ENCODE measurements around the gene CSF2RB. TPM values are rescaled to one million over a fixed set of nuclear protein-coding genes. Genes with fewer than 3 reads are reported as not detected.

The CSF2RB gene
- total RNA-seq, 4 donors from 2014 or later = 3.9 to 13.6 (median 4.7) TPM

DNA sequence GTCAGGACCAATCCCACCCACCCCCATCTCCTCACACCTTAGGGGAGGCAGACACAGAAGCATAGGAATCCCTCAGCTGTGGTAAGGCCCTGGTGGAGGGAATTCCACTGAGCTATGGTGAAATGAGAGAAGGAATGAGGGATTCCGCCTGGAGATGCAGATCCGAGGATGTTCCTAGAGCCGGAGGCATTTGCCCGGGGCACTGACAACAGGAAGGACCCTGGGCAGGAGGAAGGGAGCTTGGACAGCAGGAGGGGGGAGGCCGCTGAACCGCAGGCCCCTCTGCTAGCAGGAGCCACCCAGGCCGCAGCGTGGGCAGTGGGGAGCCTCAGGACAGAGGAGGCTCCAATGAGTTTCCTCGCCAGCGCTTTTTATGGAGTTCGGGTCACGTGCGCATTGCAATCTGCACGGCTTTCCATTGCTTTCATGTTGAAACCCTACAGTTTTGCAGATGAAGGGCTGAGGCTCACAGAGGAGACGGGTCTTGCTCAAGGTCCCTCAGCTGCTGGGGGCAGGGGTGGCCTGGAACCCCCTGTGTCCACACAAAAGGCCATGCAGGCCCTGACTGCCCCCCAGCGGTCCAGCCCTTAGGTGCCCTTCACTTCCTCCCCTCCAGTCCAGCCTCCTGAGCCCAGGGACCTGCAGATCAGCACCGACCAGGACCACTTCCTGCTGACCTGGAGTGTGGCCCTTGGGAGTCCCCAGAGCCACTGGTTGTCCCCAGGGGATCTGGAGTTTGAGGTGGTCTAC is 15.5 kb downstream of the CSF2RB start:
- TF ChIP-seq POLR2AphosphoS5 (IDR thresholded peaks at IDR 0.05) (no peak), POLR2A (IDR thresholded peaks at IDR 0.05) (no peak), EP300 (IDR thresholded peaks at IDR 0.05) (no peak)
- TF ChIP-seq, protein P1, sequence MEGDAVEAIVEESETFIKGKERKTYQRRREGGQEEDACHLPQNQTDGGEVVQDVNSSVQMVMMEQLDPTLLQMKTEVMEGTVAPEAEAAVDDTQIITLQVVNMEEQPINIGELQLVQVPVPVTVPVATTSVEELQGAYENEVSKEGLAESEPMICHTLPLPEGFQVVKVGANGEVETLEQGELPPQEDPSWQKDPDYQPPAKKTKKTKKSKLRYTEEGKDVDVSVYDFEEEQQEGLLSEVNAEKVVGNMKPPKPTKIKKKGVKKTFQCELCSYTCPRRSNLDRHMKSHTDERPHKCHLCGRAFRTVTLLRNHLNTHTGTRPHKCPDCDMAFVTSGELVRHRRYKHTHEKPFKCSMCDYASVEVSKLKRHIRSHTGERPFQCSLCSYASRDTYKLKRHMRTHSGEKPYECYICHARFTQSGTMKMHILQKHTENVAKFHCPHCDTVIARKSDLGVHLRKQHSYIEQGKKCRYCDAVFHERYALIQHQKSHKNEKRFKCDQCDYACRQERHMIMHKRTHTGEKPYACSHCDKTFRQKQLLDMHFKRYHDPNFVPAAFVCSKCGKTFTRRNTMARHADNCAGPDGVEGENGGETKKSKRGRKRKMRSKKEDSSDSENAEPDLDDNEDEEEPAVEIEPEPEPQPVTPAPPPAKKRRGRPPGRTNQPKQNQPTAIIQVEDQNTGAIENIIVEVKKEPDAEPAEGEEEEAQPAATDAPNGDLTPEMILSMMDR (IDR thresholded peaks at IDR 0.05) = no peak
- Histone ChIP-seq H3K36me3 (peaks cover 3% of the 10 kb centered on the region), H3K9me3 (no peaks in the 10 kb centered on the region), H3K4me1 (no peaks in the 10 kb centered on the region), H3K27me3 (peaks cover 34% of the 10 kb centered on the region), H3K27ac (no peak overlapping the region), H3K4me3 (no peak overlapping the region)
- WGBS = 59% methylated on average over 6 of the region's 17 CpGs
- no peak for DNase-seq (ENCODE audit: low spot score in 2 of 2)

GRCh38 chr22:36929621-36930020 is 16.2 kb downstream of the CSF2RB start:
- peaks cover 3% of the 10 kb centered on the region for H3K36me3 ChIP-seq
- no peaks in the 10 kb centered on the region for H3K9me3 ChIP-seq
- peak in 1 of 2 donors; percentile 60 for DNase-seq (ENCODE audit: low spot score in 2 of 2)
- peaks cover 28% of the 10 kb centered on the region for H3K27me3 ChIP-seq
- H3K4me1 ChIP-seq = no peaks in the 10 kb centered on the region
- TF ChIP-seq EP300 (IDR thresholded peaks at IDR 0.05) = no peak
- TF ChIP-seq POLR2A (IDR thresholded peaks at IDR 0.05) = no peak
- no peak for TF ChIP-seq POLR2AphosphoS5 (IDR thresholded peaks at IDR 0.05)
- TF ChIP-seq, protein P1 (IDR thresholded peaks at IDR 0.05) = no peak
- WGBS = 95% methylated on average over 8 of the region's 10 CpGs
- no peak overlapping the region for H3K27ac ChIP-seq
- no peak overlapping the region for H3K4me3 ChIP-seq

- WGBS = 64% methylated on average over 20 of the region's 20 CpGs
- DNase-seq (ENCODE audit: low spot score in 2 of 2) = no peak
- Histone ChIP-seq H3K9me3 (no peaks in the 10 kb centered on the region), H3K4me3 (no peak overlapping the region), H3K36me3 (peaks cover 3% of the 10 kb centered on the region), H3K27ac (no peak overlapping the region), H3K27me3 (peaks cover 22% of the 10 kb centered on the region), H3K4me1 (no peaks in the 10 kb centered on the region)
- TF ChIP-seq, protein P1 (IDR thresholded peaks at IDR 0.05) = no peak
- TF ChIP-seq POLR2AphosphoS5 (IDR thresholded peaks at IDR 0.05) = no peak
These were observed 16.9 kb downstream of the CSF2RB start for GRCh38 chr22:36930041-36930935.

- no peak for DNase-seq (ENCODE audit: low spot score in 2 of 2)
- Histone ChIP-seq H3K9me3 (no peaks in the 10 kb centered on the region), H3K4me1 (no peaks in the 10 kb centered on the region), H3K36me3 (peaks cover 3% of the 10 kb centered on the region), H3K27ac (no peak overlapping the region), H3K27me3 (peaks cover 12% of the 10 kb centered on the region), H3K4me3 (no peak overlapping the region)
- TF ChIP-seq POLR2A (IDR thresholded peaks at IDR 0.05) (no peak), EP300 (IDR thresholded peaks at IDR 0.05) (no peak), POLR2AphosphoS5 (IDR thresholded peaks at IDR 0.05) (no peak)
- TF ChIP-seq, protein P1 (IDR thresholded peaks at IDR 0.05) = no peak
- 81% methylated on average over 2 of the region's 2 CpGs for WGBS
These were observed 18.0 kb downstream of the CSF2RB start for GRCh38 chr22:36931446-36931845.

Data from suprapubic skin (tissue), 4 donors.